Esophagus squamous epithelium (tissue), 4 donors: ENCODE results near the gene OSBPL10.

ENCODE experiments used
- CTCF ChIP-seq, 6 experiments: fragments of 450-650 bp in 4 of 6; fragments of 200-600 bp in 2 of 6; sonication (generic) in 2 of 6; IDR thresholded peaks; one replicate each; pipeline ENCODE4 v1.5.1; 2016 to 2019; ENCODE audit warnings: antibody characterized with exemption in 6 of 6, mild to moderate bottlenecking in 4 of 6, moderate library complexity in 4 of 6
- POLR2A ChIP-seq, 4 donors: fragments of 450-650 bp; IDR thresholded peaks; one replicate each; pipeline ENCODE4 v1.6.1; 2017; ENCODE audit warnings: antibody characterized with exemption in 4 of 4, mild to moderate bottlenecking in 4 of 4, moderate library complexity in 3 of 4

- TF ChIP-seq CTCF (IDR thresholded peaks at IDR 0.05) (no peak), POLR2A (IDR thresholded peaks at IDR 0.05) (no peak)
Observed at GRCh38 chr3:31636049-31636448, 345.0 kb downstream of the OSBPL10 start.
